Stimulated activated CD8-positive, alpha-beta memory T cell treated with anti-CD3 and anti-CD28 coated beads, Interleukin-12 subunit alpha, Interleukin-12 subunit beta, amount 100 ng/mL, for 24 hours (primary cell): ENCODE measurements around the gene SPATA31C1.
"Not testable (repeated sequence)": the region's sequence is repeated elsewhere in the genome, so short reads cannot be mapped to it uniquely, and the experiment has no call there.

Experiments used
- DNase-seq: peaks from one replicate; pipeline ENCODE4 v3.0.0-alpha.2; 2020; ENCODE audit errors: extremely low read depth

The SPATA31C1 gene

GRCh38 chr9:87886933-87887505 is 30.7 kb upstream of the SPATA31C1 start:
- DNase-seq, result no peak

DNA sequence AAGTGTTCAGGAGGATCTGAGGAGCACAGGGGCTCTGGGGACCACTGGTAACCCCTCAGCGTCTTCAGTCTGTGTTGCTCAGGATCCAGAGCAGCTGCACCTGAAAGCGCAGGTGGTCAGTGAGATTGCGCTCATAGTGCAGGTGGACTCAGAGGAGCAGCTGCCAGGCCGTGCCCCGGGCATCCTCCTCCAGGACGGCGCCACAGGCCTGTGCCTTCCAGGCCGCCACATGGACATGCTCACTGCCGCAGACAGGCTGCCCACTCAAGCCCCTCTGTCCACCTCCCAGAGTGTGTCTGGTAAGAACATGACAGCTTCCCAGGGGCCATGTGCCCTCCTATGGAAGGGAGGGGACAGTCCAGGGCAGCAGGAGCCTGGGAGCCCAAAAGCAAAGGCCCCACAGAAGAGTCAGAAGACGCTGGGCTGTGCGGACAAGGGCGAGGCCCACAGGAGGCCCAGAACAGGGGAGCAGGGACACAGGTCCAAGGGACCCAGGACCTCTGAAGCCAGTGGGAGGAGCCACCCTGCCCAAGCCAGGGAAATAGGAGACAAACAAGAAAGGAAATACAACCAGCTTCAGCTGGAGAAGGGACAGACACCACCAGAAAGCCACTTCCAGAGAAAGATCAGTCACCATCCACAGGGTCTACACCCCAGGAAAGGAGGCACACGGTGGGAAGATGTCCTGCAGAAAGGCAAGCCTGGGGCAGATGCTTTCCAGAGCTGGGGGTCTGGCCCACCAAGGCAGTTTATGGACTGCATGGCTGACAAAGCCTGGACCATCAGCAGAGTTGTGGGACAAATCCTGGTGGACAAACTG is 29.9 kb upstream of the SPATA31C1 start:
- no peak for DNase-seq

GRCh38 chr9:87888501-87888900 is 29.3 kb upstream of the SPATA31C1 start:
- DNase-seq, result no peak

DNA sequence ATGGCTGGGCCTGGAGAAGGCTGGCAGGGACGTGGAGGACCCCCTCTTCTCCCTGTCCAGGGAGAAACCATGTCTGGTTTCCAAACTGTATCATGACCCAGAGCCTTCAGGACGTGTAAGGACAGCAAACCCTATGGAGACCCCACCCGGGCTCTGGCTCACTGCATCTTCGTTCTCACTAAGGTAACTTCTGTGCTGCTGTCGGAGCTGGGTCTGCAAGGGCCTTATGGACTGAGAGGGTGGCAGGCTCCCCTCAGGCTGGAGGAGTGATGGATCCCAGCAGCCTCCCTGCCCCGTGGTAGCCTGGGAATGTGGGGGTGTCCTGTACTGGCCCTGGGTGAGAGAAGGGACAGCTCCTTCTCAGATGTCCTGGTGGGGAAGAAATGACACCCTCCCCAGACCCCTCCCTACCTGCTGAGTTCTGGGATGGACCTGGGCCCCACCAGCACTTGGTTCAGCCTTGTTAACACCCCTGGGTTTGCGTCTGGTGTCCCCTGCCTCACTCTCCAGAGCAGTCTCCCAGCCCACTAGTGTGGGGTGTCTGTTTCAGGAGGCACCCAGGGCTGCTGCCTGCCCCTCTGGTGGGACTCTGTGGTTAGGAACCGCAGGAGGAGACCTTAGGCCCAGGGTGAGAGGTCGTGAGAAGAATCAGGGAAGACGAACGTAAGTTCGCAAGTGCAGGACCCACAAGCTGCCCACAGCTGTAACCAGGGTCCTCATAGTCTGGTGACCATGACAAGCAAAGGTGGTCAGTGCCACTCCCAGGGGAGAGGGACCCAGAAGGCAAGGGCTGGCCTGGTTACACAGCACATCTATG is 28.5 kb upstream of the SPATA31C1 start:
- DNase-seq, result no peak

- no peak for DNase-seq
Observed at GRCh38 chr9:87889882-87890252, 27.9 kb upstream of the SPATA31C1 start.

DNA sequence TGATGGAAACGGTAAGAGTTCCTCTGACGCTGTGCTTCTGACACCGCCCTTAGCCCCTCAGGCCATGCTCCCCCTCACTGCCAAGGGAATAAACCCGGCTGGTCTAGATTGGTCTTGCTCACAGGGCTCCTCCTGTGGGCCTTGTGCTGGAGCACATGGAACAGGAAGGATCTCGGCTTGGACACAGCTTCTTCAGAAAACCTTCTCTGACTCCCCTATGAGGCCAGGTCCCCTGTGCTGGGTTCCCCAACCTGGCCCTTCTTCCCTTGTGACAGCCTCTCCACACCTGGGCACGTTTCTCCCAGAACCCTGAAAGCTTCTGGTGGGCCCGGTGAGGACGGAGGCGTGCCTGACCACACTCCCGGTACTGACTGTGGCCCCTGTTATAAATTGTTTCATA is 26.9 kb upstream of the SPATA31C1 start:
- no peak for DNase-seq

DNA sequence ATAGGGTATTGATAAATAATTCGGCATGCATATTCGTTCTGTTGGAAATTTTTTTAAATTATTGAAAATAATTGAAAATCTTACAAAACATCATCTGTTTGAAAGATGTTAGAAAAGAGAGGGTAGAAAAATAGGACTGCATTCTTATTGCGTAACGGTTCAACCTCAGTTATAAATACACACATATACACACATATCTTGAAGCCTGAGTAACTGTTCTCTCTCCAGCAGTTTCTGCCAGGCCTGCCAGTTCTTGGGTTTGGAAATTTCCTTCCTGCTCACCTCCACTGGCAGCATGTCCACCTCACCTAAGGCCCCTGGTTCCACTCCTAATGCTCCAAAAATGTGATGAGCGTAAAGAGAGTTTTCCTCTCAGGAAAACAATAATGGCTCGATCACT is 26.0 kb upstream of the SPATA31C1 start:
- no peak for DNase-seq

DNA sequence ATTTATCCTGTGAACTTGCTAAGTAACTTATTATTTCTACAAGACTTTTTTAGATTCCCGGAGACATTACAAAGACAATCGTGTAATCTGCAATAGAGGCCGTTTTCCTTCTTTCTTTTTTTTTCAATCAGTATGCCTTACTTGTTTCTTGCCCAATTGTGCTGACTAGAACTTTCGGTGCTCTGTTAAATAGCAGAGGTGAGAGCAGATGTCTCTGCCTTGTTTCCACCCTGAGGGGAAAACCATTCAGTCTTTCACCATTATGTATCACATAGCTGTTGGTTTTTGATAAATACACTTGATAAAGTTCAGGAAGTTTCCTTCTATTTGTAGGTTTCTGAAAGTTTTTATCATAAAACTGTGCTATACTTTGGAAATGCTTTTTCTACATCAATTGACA is 24.8 kb upstream of the SPATA31C1 start:
- DNase-seq, result no peak

GRCh38 chr9:87894998-87895625 is 22.6 kb upstream of the SPATA31C1 start:
- DNase-seq, result no peak

GRCh38 chr9:87896891-87897290 is 20.9 kb upstream of the SPATA31C1 start:
- no peak for DNase-seq

DNA sequence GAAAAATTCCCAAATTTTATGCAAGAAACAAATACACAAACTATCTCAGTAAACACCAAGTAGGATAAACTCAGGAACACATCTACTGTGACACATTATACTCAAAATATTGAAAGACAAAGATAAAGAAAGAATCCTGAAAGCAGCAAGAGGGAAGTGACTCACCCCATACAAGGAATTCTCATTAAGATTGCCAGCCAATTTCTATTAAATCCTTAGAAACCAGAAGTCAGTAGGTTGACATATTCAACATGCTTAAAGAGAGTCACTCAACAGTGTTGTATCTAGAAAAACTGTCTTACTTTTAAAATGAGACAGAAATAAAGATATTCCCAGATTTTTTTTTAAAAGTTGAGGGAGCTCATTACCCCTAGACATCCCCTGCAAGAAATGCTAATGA is 19.6 kb upstream of the SPATA31C1 start:
- no peak for DNase-seq

GRCh38 chr9:87902371-87902770 is 15.4 kb upstream of the SPATA31C1 start:
- DNase-seq, result not testable (repeated sequence)

DNA sequence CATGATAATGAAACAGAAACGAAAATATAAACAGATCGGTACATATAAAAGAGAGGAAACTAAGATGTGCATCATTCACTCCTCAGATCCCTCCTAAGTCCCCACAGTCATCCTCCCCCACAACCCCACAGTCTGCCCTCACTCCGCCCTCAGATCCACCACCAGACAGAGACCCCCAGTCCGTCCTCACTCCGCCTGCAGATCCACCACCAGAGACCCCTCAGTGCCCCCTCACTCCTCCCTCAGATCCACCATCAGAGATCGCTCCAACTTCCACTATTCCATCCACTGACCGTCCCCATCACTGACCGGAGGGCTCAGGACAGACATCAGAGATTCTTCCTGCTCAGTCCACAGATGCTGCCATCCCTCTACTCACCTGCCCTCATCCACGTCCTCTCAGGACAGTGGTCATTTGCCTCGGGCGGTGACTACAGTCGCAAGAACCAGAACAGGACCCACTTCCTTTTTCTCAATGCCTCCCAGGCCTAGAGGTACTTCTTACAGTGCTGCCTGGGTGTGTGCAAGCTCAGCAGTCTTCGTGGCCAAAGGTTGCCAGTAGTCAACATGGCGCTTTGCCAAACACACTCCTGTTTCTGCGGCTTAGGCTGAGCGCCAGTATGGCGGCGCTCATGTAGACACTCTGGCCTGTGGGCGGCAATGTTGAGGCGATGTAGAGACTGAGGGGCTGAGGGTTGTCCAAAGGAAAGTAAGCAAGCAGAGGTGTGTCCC is 8.3 kb upstream of the SPATA31C1 start:
- DNase-seq, result no peak

DNA sequence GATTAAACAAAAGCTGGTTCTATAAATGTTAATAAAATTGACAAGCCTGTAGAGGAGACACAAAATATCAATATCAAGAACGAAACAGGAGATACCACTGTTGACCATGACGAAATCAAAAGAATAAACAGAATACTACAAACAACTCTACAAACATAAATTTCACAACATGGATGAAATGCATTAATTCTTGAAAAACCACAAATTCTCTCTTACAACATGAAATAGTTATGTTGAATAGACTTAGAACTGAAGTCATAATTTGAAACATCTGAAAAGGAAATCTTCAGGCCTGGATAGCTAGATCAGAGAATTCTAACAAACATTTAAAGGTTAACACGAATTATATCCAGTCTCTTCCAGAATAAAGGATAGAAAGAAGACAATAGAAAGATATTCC is 6.9 kb upstream of the SPATA31C1 start:
- no peak for DNase-seq

DNA sequence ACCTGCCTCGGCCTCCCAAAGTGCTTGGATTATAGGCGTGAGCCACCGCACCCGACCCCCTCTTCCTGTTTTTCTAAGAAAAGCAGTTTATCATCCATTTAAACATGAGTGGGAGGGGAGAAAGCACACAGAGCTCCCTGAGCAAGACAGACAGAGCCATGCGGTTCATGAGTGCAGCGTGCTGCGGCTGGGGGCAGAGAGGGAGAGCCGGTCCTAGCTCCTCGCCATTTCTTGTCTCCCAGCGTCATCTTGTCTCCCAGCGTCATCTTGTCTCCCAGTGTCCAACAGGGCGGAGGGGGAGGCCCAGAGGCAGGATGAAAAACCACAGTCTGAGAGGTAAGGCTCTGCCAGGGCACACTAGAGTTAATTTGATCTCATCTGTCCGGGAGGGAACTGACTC is 1.3 kb downstream of the SPATA31C1 start:
- not testable (repeated sequence) for DNase-seq

- DNase-seq, result not testable (repeated sequence)
Observed at GRCh38 chr9:87921561-87921960, 3.8 kb downstream of the SPATA31C1 start.

DNA sequence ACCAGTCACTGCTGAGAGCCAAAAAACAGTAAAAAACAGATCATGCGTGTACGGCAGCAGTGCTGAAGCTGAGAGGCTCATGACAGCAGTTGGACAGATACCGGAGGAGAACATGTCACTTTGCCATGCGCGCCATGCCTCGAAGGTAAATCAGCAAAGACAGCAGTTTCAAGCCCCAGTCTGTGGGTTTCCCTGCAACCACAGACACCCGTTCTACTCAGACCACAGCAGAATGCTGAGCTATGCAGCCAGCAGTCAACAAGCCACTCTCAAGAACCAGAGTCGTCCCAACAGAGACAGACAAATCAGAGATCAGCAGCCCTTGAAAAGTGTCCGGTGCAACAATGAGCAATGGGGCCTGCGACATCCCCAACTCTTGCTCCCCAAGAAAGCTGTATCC is 5.2 kb downstream of the SPATA31C1 start:
- not testable (repeated sequence) for DNase-seq

DNA sequence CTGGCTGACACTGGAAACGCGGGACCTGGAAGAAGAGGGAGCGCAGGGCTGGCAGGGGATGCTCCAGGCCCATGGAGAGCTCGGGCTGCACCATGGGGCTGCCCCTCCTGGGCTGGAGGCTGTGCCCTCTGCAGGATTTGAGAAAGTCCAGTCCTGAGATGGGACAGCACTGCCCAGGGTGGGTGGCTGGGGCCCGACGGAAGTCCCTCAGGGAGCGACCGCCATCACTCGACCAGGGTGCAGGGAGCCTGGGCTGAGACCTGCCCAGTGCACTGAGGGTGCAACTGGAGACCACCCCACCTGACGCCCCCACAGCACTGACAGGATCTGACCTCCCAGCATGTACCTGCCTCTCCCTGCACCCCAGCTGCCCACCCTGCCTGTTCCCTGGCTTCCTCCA is 7.1 kb downstream of the SPATA31C1 start:
- DNase-seq, result not testable (repeated sequence)

DNA sequence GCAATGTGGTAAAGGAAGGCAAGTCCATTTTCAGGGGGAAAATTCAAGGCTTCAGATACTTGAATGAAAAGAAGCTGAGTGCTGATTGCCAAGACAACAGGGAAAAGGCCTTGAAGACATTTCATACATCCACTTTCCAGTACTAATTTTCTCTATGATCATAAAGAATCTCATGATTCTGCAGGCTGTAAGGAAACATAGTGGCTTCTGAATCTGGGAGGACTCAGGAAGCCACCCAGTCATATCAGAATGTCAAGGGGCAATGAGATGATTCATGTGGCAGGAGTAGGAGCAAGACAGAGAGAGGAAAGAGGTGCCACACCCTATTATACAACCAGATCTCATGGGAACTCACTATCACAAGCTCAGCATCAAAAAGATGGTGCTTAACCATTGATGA is 11.4 kb downstream of the SPATA31C1 start:
- not testable (repeated sequence) for DNase-seq

DNA sequence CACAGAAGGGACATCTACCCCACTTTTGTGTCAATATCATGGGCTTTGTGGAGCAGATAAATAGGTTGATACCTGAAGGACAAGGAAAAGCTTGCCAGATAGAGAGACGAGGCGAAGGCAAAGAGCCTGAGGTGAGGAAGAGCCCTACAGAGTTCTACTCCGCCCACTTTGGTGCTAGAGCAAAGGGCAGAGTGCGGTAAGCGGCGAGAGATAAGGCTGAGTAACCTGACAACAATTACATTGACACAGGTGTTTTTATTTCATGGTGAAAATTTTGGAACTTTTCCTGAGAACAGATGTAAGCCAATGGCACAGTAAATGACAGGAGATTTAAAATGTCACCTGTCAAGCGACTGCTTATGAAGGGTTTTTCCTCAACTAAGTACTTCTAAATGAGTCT is 16.7 kb downstream of the SPATA31C1 start:
- DNase-seq, result not testable (repeated sequence)

- not testable (repeated sequence) for DNase-seq
Observed at GRCh38 chr9:87937352-87937751, 19.6 kb downstream of the SPATA31C1 start.

- not testable (repeated sequence) for DNase-seq
Observed at GRCh38 chr9:87937918-87938317, 20.2 kb downstream of the SPATA31C1 start.
